ENCODE results near the gene ECD. TPM values are rescaled to one million over a fixed set of nuclear protein-coding genes. Genes with fewer than 3 reads are reported as not detected.
A peak's percentile ranks its signal among the peaks of the same experiment; 100 is the strongest.

ECD gene
- total RNA-seq, 4 donors from 2014 or later = 11.0 to 22.8 (median 18.6) TPM

DNA sequence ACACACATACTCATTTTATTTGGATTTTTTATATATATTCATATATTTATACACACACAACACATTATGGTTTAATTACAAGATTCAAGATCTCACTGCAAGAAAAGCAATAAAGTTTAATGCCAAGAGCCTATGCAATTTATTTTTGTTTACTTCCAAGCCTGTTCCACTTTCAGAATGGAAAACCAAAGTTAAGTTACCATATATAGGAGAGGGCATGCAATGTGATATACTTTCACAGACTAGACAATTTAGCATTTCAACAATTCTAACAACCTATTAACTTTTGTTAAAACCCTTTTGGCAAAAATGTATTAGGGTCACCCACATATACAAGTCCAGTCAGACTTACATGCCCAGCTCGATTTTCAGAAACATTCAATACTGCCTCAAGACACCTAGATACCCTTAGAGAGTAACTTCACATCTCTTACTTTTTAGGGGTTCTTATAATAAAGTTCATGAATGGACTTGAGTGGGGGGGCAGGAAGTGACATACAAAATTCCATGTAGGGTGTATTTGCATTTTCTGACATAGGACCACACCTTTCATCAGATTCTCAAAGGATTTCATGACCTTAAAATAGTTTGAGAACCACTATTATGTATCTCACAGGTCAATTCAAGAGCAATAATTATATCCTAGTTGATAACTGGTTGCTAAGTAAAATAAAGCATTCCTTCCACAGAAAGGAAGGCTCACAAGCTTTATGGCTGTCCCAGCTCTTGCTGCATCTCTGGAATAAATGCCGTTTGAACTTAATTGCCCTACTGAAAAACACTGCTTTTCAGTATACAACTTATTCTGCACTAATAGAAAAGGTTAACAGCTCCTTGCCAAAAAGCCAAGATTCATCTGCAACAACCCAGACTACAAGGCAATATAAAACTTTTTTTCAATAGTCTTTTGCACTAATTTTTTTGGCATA, 73.6 kb downstream of the ECD start:
- Histone ChIP-seq H3K36me3 (peaks cover 0 to 6% of the 10 kb centered on the region in 2 donors), H3K4me1 (peaks cover 52 to 61% of the 10 kb centered on the region in 2 donors), H3K9me3 (no peaks in the 10 kb centered on the region), H3K4me3 (peak overlapping the region; percentile 83 to 99 (median 94)), H3K27me3 (no peaks in the 10 kb centered on the region), H3K27ac (peak overlapping the region; percentile 91 to 100 (median 96))
- intact Hi-C loops (cut with DNase I; ENCODE audit: low total_unique reads) (no loop called here), in situ Hi-C loops (cut with MboI; ENCODE audit: low sequenced_read_pairs in 4 of 4) (loop anchor here in 2 of 4 donors (10.0 kb wide), 1 partner anchor 71 kb away; the partner anchor contains the start of genes ECD (in 2 of the 2) and FAM149B1 (in 2 of the 2))
- no peak for ATAC-seq
- no peak for DNase-seq
- TF ChIP-seq, protein P1, sequence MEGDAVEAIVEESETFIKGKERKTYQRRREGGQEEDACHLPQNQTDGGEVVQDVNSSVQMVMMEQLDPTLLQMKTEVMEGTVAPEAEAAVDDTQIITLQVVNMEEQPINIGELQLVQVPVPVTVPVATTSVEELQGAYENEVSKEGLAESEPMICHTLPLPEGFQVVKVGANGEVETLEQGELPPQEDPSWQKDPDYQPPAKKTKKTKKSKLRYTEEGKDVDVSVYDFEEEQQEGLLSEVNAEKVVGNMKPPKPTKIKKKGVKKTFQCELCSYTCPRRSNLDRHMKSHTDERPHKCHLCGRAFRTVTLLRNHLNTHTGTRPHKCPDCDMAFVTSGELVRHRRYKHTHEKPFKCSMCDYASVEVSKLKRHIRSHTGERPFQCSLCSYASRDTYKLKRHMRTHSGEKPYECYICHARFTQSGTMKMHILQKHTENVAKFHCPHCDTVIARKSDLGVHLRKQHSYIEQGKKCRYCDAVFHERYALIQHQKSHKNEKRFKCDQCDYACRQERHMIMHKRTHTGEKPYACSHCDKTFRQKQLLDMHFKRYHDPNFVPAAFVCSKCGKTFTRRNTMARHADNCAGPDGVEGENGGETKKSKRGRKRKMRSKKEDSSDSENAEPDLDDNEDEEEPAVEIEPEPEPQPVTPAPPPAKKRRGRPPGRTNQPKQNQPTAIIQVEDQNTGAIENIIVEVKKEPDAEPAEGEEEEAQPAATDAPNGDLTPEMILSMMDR (IDR thresholded peaks at IDR 0.05 in 4 of 5, conservative IDR thresholded peaks at IDR 0.05 in 1 of 5) = no peak
- no peak for TF ChIP-seq POLR2A (IDR thresholded peaks at IDR 0.05)

DNA sequence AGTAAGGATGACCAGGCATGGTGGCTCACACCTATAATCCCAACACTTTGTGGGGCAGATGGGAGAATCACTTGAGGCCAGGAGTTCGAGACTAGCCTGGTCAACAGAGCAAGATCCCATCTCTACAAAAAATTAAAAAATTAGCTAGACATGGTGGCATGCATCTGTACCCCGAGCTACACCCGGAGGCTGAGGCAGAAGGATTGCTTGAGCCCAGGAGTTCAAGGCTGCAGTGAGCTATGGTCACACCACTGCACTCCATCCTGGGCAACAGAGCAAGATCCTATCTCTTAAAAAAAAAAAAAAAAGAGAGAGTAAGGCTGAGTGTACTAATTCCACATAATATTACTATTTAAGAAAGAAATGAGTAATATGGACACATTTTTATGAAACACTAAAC, 75.0 kb downstream of the ECD start:
- DNase-seq (no peak), ATAC-seq (no peak)
- in situ Hi-C loops (cut with MboI; ENCODE audit: low sequenced_read_pairs in 4 of 4) = loop anchor here in 2 of 4 donors (10.0 kb wide), 1 partner anchor 72 kb away; the partner anchor contains the start of genes ECD (in 2 of the 2) and FAM149B1 (in 2 of the 2)
- TF ChIP-seq, protein P1 (IDR thresholded peaks at IDR 0.05 in 4 of 5, conservative IDR thresholded peaks at IDR 0.05 in 1 of 5) = no peak
- no peak for TF ChIP-seq POLR2A (IDR thresholded peaks at IDR 0.05)
- peaks cover 51 to 60% of the 10 kb centered on the region in 2 donors for H3K4me1 ChIP-seq
- intact Hi-C loops (cut with DNase I; ENCODE audit: low total_unique reads) = no loop called here
- peak overlapping the region in 1 of 4 donors; percentile 90 for H3K4me3 ChIP-seq
- H3K27ac ChIP-seq = peak overlapping the region; percentile 47 to 71 (median 58)
- H3K36me3 ChIP-seq = peaks cover 0 to 6% of the 10 kb centered on the region in 2 donors
- no peaks in the 10 kb centered on the region for H3K9me3 ChIP-seq
- H3K27me3 ChIP-seq = no peaks in the 10 kb centered on the region

DNA sequence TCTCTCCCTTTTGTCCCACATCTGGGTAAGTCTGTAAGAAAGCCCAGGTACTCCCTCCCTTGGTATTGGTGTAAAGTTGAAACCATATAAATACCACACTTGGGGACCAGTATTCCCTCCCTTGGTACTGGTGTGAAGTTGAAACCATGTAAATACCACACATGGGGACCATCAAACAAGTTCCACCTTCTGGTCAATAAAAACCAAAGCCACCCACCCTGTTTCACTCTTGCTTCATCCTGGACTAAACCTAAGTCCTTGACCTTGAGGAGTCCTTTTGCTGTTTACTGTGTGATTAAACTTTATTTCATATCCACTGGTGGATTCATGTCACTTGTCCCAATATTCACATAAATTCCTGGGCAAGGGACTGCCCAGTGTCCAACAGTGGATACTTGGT, 79.5 kb downstream of the ECD start:
- Histone ChIP-seq H3K36me3 (peaks cover 0 to 6% of the 10 kb centered on the region in 2 donors), H3K4me3 (no peak overlapping the region), H3K4me1 (peaks cover 54 to 71% of the 10 kb centered on the region in 2 donors), H3K27me3 (no peaks in the 10 kb centered on the region), H3K27ac (peak overlapping the region; percentile 46 to 73 (median 61)), H3K9me3 (no peaks in the 10 kb centered on the region)
- no peak for DNase-seq
- intact Hi-C loops (cut with DNase I; ENCODE audit: low total_unique reads) (no loop called here), in situ Hi-C loops (cut with MboI; ENCODE audit: low sequenced_read_pairs in 4 of 4) (no loop called here)
- ATAC-seq = no peak
- TF ChIP-seq POLR2A (IDR thresholded peaks at IDR 0.05) = no peak
- TF ChIP-seq, protein P1 (IDR thresholded peaks at IDR 0.05 in 4 of 5, conservative IDR thresholded peaks at IDR 0.05 in 1 of 5) = no peak

DNA sequence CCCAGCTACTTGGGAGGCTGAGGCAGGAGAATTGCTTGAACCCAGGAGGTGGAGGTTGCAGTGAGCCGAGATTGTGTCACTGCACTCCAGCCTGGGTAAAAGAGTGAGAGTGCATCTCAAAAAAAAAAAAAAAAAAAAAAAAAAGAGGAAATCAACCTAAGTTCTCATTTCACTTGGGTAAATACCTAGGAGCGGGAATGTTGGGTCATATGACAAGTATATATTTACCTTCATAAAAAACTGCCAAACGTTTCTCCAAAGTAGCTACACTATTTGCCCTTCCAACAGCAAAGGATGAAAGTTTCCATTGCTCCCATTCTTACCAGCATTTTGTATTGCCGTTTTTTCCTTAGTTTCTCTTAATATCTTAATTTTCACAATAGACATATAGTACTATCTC, 81.0 kb downstream of the ECD start:
- no peak overlapping the region for H3K4me3 ChIP-seq
- DNase-seq (no peak), ATAC-seq (no peak)
- peaks cover 0 to 6% of the 10 kb centered on the region in 2 donors for H3K36me3 ChIP-seq
- intact Hi-C loops (cut with DNase I; ENCODE audit: low total_unique reads) = no loop called here
- H3K27ac ChIP-seq = peak overlapping the region; percentile 46 to 73 (median 61)
- no peaks in the 10 kb centered on the region for H3K9me3 ChIP-seq
- H3K27me3 ChIP-seq = no peaks in the 10 kb centered on the region
- in situ Hi-C loops (cut with MboI; ENCODE audit: low sequenced_read_pairs in 4 of 4) = no loop called here
- TF ChIP-seq POLR2A (IDR thresholded peaks at IDR 0.05) = no peak
- TF ChIP-seq, protein P1 (IDR thresholded peaks at IDR 0.05 in 4 of 5, conservative IDR thresholded peaks at IDR 0.05 in 1 of 5) = no peak
- peaks cover 59 to 64% of the 10 kb centered on the region in 2 donors for H3K4me1 ChIP-seq
